ENCODE data around the gene DOK3.
"Not testable (repeated sequence)": the region's sequence is repeated elsewhere in the genome, so short reads cannot be mapped to it uniquely, and the experiment has no call there.

DOK3 gene

DNA sequence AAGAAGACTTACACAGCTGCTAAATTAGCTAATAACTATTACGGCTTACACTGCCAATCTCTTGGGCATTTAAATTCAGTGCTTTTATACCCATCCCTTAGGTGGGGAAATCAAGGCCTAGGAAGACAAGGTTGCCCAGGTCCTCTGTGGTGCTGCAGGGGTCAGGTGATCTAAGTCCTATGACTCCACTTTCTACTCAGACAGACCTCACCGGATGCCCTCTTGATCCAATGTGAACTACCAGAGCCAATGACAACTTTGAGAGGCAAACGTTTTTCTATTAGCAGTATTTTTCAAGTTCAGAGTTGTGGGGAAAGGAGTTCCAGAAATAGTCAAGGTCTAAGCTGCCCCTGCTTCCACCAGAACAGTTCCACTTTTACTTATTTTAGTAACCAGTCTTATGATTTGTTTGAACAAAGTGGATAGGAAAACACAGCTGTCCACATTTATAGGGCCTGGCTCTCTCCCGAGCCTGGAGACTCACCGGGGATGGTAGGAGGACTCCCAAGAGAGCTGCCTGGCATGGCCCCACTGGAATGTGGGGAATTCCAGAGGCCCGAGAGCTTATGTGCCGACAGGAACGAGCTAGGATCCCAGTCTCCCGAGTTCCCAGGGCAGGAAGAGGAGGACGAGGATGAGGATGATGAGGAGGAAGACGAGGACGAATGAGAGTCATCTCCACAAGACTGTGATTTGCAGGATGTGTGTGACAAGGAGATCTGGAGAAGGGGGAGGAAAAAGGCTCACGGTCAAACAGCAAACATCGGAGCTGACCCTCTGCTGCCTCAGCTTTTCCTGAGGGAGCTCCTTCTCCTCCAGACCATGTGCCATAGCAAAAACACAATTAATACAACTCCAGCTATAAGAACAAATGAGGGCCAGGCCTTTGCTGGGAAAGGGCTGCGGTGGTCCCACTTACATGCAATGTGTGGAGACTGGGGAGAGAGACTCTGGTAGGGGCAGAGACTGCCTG, 28.0 kb upstream of the DOK3 start:
- no peak for DNase-seq (ENCODE audit: low read depth, low spot score)
- H3K4me3 ChIP-seq (ENCODE audit: low read length) = no peak overlapping the region

DNA sequence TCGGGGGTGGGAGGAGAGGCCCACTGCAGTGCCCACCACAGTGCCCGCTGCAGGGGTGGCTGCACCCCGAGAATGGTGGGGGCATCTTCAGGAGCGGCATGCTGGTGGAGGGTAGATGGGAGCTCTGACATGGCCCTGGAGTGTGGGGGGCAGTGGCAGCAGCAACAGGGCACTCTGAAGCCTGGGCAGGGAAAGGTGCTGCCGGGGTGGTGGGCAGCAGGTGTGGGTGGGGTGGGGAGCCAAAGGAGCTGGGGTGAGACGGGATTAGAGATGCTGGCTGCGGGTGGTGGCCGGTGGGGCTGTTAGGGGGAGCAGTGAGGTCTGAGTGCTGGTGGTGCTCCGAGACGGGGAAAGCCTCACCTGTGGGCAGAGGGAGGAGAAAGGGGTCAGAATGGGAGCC, 26.8 kb upstream of the DOK3 start:
- no peak for DNase-seq (ENCODE audit: low read depth, low spot score)
- H3K4me3 ChIP-seq (ENCODE audit: low read length) = no peak overlapping the region

DNA sequence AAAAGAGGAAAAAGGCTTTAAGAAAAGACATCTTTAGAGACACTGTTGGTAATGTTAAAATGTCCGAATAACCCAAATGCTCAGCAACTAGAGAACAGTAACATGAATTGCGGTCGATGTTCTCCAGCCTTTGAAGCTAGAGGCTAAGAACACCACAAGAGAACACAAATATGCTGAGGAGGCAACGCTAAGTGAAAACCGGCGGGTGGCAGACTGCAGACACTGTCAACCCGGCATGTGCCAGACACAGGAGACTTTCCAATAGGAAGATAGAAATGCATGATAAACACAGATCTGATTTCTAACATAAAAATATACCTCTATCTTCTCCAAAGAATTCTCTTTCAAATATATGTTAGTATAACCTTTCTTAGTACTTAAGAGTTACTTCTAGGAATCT, 25.5 kb upstream of the DOK3 start:
- H3K4me3 ChIP-seq (ENCODE audit: low read length) = no peak overlapping the region
- no peak for DNase-seq (ENCODE audit: low read depth, low spot score)

DNA sequence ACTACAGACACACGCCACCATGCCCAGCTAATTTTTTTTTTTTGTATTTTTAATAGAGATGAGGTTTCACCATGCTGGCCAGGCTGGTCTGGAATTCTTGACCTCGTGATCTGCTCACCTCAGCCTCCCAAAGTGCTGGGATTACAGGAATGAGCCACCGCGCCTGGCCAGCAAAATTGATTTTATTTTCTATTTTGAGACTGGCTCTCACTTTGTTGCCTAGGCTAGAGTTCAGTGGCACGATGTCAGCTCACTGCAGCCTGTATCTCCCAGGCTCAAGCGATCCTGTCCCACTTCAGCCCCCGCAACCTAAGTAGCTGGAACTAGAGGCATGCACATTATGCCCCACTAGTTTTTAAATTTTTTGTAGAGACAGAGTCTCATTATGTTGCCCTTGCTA, 24.8 kb upstream of the DOK3 start:
- not testable (repeated sequence) for DNase-seq (ENCODE audit: low read depth, low spot score); H3K4me3 ChIP-seq (ENCODE audit: low read length)

DNA sequence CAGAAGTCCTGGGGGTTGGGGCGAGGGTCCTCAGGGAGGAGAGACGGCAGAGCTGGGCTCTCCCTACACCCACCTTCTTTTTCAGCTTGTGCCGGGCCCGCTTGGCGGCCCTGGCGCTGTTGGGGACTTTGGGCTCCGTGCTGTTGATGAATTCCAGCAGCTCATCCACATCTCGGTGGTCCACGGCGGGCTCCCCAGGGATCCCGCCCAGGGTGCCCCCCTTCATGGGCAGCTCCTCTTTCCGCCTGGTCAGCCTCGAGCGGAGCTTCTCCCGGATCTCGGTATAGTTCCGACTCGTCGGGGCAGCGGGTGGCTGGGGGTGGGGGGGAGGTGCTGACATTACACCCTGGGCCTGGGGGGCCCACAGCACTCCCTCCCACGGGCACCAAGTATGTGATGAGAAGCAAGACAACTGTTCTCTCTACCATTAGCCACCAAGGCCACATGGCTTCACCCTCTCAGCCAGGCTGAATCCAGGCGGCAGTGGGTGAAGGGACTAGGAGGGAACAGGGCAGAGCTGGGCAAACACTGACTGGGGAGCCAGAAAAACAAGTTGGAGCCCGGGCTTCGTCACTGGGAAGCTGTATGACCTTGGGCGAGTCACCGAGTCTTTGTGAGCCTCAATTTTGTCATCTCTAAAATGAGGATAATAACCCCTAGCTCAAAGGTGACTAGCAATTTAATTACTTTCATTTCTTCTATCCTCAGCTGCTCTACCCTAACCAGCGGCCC, 21.7 kb upstream of the DOK3 start:
- no peak for DNase-seq (ENCODE audit: low read depth, low spot score)

DNA sequence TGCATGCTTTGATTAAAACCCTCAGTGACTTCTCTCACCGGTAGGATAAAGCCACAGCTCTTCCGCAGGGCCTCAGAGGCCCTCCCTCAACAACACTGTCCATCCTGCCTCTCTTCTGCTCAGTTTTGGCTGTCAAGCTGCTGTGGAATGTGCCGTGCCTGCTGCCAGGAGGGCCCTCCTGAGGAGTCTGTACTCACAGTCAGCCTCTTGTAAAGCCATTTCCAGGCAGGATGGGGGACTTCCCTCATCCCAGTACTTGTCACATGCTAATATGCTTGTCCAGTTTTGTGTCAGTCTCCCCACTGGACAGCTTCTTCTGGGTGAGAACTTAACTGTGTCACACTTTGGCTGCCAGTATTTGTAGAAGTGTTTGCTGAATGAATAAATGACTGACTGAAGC, 21.0 kb upstream of the DOK3 start:
- no peak for DNase-seq (ENCODE audit: low read depth, low spot score)
- H3K4me3 ChIP-seq (ENCODE audit: low read length) = no peak overlapping the region

More for the DNA sequence above, 21.7 kb upstream of the DOK3 start:
- H3K4me3 ChIP-seq (ENCODE audit: low read length) = no peak overlapping the region

DNA sequence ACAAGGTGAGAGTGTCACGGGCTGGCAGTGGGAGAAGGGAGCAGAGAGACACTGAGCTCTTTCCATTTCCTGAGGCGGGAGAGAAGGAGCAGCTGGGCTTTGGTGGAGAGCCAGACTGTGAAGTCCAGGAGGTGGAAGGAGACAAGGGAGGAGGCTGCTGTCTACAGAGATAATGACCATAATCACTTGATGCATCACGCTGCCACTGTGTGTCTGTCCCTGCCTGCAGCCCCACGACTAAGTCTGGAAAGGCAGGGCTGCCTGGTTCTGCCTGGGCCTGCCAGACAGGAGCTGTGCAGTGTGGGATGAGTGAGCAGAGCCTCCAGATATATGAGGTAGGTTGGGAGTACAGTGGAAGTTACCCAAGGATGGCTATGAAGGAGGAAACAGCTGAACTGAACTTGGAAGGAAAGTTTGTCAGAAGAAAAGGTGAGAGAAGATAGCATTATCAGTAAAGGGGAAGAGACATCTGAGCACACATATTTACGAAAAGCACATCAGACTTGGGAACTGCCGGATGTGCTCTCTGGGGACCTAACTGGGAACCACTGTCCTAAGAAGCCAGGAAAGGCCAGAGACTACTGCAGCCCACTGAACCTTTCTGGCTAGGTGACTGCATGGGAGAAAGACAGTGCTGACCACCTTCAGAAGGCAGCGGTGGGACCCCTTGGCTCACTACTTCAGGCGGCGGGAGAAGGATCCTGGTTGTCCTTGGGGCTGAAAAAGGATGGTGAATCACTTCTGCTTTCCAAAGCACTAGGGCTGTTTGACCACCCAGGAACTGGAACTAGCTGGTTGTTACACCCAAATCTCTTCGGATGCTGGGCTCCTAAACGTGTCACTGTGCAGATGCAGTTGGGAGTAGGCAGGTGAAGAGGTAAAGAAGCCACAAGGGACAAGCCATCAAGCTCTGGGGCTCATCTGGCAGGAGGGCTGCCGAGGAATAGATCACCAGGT, 19.9 kb upstream of the DOK3 start:
- no peak for DNase-seq (ENCODE audit: low read depth, low spot score)
- no peak overlapping the region for H3K4me3 ChIP-seq (ENCODE audit: low read length)

DNA sequence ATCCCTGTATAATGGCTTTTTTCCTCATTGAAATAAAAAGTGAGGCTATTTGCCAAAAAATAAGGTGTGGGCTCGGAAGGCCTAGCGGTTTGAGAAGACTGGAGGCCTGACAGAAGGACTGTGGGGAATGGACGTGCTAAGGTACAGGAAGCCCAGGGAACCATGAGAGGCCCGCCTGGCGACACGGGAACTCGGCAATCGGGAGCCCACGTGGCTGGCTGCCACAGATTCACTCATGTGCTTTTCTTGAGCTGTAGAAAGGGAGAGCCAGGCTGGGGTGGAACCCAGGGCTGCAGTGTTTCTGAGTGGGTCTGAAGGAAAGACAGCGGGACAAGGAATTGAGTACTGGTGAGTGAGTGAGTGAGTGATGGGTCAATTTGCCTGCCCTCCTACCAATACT, 19.0 kb upstream of the DOK3 start:
- DNase-seq (ENCODE audit: low read depth, low spot score) = no peak
- H3K4me3 ChIP-seq (ENCODE audit: low read length) = no peak overlapping the region

DNA sequence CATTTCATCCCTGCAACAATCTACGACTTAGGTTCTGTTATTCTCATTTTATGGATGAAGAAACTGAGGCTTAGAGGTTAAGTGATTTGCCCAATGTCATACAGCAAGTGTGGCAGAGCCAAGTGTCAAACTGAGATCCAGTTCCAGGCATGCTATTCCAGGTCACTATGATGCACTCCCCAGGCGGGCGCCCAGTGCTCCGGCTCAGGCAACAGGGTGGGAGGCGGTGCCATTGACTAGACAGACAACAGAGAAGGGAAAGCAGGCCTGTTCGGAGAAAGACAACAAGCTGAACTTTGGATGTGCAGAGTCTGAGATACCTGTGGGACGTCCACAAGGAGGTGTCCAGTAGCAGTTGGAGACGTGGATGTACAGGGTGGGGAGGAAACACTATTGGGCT, 18.0 kb upstream of the DOK3 start:
- no peak for DNase-seq (ENCODE audit: low read depth, low spot score)
- no peak overlapping the region for H3K4me3 ChIP-seq (ENCODE audit: low read length)

DNA sequence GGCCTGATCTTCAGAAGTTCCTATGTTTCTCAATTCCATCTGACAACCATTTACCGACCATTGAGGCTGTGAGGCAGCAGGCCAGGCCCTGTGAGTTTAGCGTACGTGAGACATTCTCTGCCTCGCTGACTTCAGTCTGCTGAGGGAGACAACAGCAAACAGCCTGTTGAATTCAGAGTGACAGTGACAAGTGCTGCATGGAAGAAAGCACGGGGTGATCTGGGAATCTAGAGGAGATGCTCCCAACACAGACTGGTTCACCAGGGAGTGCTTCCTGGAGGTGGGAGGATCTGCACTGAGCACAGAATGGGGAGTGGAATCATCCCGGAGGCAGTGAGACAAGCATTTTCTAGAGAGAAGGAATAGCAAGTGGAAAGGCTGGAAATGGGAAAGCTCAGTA, 17.2 kb upstream of the DOK3 start:
- DNase-seq (ENCODE audit: low read depth, low spot score) = no peak

DNA sequence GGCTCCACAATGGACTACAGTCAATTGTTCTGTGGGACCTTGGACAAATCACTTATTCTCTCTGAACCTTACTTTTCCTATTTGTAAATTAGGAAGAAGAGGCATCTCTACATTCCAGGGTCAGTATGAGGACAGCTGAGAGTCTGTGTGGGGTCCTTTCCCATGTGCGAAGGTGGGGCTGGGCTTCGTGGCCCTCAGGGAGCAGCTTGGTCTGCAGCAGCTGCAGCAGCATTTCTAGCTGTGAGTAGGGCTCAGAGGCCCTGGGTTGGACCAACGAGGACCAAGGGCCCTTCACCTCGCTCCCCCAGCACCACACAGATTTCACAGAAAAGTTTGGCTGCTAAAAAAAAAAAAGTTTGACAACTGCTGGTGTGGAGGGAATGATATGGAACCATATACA, 16.6 kb upstream of the DOK3 start:
- no peak for DNase-seq (ENCODE audit: low read depth, low spot score)
- H3K4me3 ChIP-seq (ENCODE audit: low read length) = no peak overlapping the region

More for the DNA sequence above, 17.2 kb upstream of the DOK3 start:
- H3K4me3 ChIP-seq (ENCODE audit: low read length) = no peak overlapping the region

DNA sequence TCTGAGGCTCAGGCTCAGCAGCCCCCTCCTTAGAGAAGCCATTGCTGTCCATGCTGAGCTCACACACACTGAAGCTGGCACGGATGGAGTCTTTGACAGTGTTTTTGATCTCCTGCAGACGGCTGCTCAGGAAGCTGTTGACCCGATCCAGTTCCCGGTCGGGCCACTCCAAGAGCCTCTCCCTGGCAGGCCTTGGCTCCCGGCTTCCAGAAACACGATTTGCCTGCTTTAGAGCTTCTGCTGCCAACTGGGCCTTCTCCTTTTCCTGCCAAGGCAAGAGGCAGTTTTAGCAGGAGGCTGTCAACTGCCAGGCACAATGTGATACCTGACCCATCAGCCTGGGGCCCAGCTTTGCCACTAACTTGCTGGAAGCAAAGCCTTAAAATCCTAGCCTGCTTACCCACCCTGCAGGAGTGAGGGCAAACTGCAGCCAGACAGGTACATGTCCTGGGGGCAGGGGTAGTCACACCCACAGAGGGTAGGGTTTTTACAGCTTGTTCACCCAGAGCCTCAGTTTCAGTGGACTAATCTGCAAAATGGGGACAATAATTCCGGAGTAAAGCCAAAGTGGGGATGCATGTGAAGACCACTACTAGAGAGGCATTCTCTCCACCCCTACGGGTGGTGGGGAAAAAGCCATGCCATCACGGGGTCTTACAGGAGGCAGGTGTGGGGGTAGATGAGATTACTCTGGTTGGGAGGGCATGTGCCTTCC, 15.5 kb upstream of the DOK3 start:
- no peak for DNase-seq (ENCODE audit: low read depth, low spot score)
- no peak overlapping the region for H3K4me3 ChIP-seq (ENCODE audit: low read length)

DNA sequence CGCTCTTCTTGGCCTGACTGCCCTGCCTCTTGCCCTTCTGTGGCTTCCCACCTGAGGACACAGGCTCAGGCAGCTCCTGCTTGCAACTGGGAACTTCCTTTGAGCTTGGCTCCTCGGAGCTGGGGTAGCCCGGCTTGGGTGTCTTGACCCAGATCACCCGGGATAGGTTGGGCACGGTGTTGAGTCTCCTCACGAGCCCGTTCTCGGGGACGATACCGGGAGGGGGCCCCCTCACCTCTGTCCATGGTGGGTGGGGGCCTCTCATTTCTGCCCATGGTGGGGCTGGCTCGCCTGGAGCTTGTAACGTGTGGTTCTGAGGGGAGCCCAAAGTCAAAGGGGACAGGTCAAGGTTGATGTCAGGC, 14.9 kb upstream of the DOK3 start:
- no peak for DNase-seq (ENCODE audit: low read depth, low spot score)
- H3K4me3 ChIP-seq (ENCODE audit: low read length) = no peak overlapping the region

DNA sequence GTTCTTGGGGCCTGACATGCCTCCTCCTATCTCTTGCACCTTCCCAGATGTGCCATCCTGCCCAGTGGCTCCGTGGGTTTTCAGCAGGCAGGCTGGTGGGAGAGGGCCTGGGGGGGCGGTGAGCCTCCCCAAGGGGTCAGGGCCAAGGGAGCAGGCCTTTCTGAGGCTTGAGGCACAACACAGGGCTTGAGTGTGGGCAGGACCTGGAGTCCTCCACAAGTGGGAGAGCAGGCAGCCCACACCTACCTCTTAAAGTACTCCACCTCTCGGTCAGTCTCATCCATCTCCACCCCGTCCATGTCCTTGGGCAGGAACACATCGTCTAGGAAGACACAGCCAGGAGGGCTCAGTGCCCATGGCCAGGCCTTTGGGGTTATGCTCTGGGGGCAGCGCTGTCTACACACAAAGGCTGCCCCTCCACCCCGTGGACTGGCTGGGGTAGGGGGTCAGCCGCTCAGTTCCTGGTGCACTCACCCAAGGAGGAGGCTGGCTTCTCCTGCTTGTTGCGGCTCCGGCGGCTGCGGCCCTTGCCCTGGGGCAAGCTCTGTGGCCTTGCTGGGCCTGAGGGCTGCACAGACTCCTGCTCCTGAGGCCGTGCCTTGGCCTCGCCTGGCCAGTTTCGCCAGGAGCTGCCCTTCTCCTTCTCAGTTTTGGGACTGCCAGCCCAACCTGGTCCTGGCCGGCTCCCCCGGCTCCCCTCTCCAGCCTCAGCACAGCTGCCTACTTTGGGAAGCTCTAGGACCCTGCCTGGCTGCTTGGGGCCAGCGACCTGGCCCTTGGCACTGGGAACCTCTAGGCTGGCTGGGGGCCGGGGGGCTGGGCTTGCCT, 14.3 kb upstream of the DOK3 start:
- no peak for DNase-seq (ENCODE audit: low read depth, low spot score)
- no peak overlapping the region for H3K4me3 ChIP-seq (ENCODE audit: low read length)

DNA sequence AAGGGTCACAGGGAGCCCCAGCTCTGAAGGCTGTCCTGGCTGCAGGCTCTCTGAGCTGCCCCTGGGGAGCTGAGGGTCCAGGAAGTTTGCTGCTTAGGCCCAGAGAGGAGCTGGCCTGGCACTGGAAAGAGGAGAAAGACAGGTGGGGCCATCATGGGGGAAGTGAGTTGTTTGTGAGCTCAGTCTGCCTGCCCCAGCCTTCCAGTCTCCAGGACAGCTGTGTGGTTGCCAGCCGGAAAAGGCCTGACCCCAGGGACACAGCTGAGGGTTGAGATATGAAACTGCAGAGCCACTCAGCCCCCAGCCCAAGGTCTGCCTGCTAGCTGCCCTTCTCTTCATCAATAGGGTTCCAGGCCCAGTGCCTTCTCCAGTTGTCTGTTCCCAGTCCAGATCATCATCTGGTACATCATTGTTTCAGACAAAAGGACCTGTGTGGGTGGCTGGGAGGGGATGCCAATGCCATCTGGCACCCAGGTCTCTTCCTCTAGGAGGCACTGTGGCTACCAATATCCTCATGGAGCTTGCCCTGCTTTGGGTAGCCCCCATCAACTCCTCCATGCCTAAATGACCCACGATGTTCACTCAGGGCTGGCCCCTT, 11.4 kb upstream of the DOK3 start:
- no peak for DNase-seq (ENCODE audit: low read depth, low spot score)
- H3K4me3 ChIP-seq (ENCODE audit: low read length) = no peak overlapping the region

DNA sequence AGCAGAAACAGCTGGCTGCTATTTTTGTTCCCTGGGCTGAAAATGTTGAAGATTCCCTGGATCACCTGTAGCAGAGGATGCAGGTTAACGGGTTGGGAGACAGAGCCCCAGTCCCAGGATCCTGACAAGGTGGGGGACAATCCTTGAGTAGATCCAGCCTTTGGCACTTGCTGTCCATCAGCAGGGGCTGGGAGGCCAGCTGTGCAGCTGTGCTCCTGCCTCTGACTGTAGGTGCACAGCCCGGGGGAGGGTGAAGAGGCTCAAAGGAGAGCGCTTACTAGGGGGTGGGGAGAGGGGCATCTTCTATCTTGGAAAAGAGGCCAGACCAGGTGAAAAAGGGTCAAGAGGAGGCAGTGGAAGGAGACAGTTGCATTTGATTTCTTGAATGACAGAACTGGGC, 10.6 kb upstream of the DOK3 start:
- DNase-seq (ENCODE audit: low read depth, low spot score) = no peak
- H3K4me3 ChIP-seq (ENCODE audit: low read length) = no peak overlapping the region

DNA sequence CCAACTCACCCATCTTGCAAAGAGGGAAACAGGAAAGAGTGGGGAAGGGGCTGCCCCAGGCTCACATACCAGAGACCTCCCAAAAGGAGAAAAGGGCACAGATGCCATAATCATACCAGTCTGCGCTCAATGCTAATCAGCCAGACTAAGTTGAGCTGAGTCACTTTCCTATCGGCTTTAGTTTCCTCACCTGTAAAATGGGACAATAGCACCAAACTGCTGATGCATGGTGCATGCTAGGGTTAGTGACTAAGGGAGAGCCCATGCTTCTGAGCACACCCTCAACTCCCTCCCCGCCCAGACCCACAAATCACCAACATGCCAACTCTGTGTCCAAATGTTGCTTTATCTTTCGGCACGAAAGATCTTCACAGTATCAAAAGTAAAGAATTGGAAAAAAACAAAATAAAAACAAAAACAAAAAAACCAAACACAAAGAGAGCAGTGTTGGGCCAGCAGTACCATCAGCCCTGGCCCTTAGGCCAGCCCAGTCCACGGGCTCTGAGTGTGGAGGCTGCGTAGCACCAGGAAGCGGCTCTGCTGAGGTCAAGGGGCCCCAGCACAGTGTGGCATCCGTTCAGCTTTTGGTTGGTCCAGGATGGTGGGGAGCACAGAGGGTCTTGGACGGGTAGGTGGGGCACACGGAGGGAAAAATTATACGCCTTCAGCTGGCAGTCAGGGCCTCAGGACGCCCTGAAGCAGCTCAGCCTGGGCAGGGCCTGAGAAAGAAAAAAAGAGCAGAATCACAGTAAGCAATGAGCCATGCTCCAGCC, 10.0 kb upstream of the DOK3 start:
- no peak for DNase-seq (ENCODE audit: low read depth, low spot score)
- H3K4me3 ChIP-seq (ENCODE audit: low read length) = no peak overlapping the region

Measured in Jurkat, Clone E6-1 (cell line).